Fibroblast of mammary gland (primary cell): ENCODE measurements around the gene CTDP1.

Experiments used
- DNase-seq: peaks from one replicate; pipeline ENCODE4 v3.0.0-alpha.2; 2010; ENCODE audit warnings: low read depth
- H3K4me3 ChIP-seq: 2 replicates; pipeline ENCODE4 v1.5.1; 2011; ENCODE audit warnings: low read depth, mild to moderate bottlenecking, low read length, moderate library complexity; ENCODE audit not compliant: control insufficient read depth
- CTCF ChIP-seq: conservative IDR thresholded peaks from 2 replicates; pipeline ENCODE4 v1.5.1; 2011; ENCODE audit warnings: low read depth, low read length, inconsistent platforms; ENCODE audit not compliant: control insufficient read depth, insufficient read depth

The CTDP1 gene

GRCh38 chr18:79723628-79724027 lies 44.0 kb downstream of the CTDP1 start:
- DNase-seq: no peak
- H3K4me3 ChIP-seq: no peak overlapping the region
- no peak for TF ChIP-seq CTCF

- no peak for TF ChIP-seq CTCF
Measured at GRCh38 chr18:79724299-79725080, 44.9 kb downstream of the CTDP1 start.

GRCh38 chr18:79725486-79725885 lies 45.9 kb downstream of the CTDP1 start:
- no peak for DNase-seq
- H3K4me3 ChIP-seq: no peak overlapping the region
- no peak for TF ChIP-seq CTCF

More at GRCh38 chr18:79724299-79725080, 44.9 kb downstream of the CTDP1 start:
- no peak for DNase-seq
- no peak overlapping the region for H3K4me3 ChIP-seq

- no peak overlapping the region for H3K4me3 ChIP-seq
- DNase-seq: no peak
- no peak for TF ChIP-seq CTCF
Measured at GRCh38 chr18:79726721-79727120, 47.1 kb downstream of the CTDP1 start.

GRCh38 chr18:79727211-79727610 lies 47.6 kb downstream of the CTDP1 start:
- no peak for DNase-seq
- H3K4me3 ChIP-seq: no peak overlapping the region
- no peak for TF ChIP-seq CTCF

- no peak for DNase-seq
- TF ChIP-seq CTCF: no peak
- H3K4me3 ChIP-seq: no peak overlapping the region
Measured at GRCh38 chr18:79728931-79729586, 49.5 kb downstream of the CTDP1 start.
